Measurements from ENCODE around the gene LAMA5. TPM values are rescaled to one million over a fixed set of nuclear protein-coding genes. Genes with fewer than 3 reads are reported as not detected.

Gene LAMA5
- total RNA-seq, 4 donors from 2014 or later = 93.9 to 179 (median 117) TPM

GRCh38 chr20:62310757-62311121 is 56.4 kb downstream of the LAMA5 start:
- no peaks in the 10 kb centered on the region for H3K9me3 ChIP-seq
- H3K27ac ChIP-seq = no peak overlapping the region
- 82 to 84% methylated on average over 12 to 22 of the region's 25 CpGs for WGBS, 2 donors
- H3K27me3 ChIP-seq = no peaks in the 10 kb centered on the region
- H3K4me1 ChIP-seq = peaks cover 0 to under 1% of the 10 kb centered on the region in 2 donors
- H3K4me3 ChIP-seq (replicated peaks in 1 of 3) = no peak overlapping the region
- intact Hi-C loops (cut with DNase I) = no loop called here
- TF ChIP-seq POLR2A (IDR thresholded peaks at IDR 0.05) (no peak), CTCF (IDR thresholded peaks at IDR 0.05) (no peak)
- H3K36me3 ChIP-seq = peaks cover 90% of the 10 kb centered on the region in 2 donors
- no peak for DNase-seq

GRCh38 chr20:62309947-62310756 is 57.0 kb downstream of the LAMA5 start:
- H3K4me3 ChIP-seq (replicated peaks in 1 of 3) = no peak overlapping the region
- no peaks in the 10 kb centered on the region for H3K9me3 ChIP-seq
- DNase-seq = no peak
- intact Hi-C loops (cut with DNase I) = loop anchor here (10.0 kb wide), 1 partner anchor 185 kb away; no protein-coding TSS in a partner anchor
- no peak overlapping the region for H3K27ac ChIP-seq
- H3K4me1 ChIP-seq = peaks cover 3 to 6% of the 10 kb centered on the region in 2 donors
- no peak for TF ChIP-seq CTCF (IDR thresholded peaks at IDR 0.05)
- no peaks in the 10 kb centered on the region for H3K27me3 ChIP-seq
- peaks cover 86 to 89% of the 10 kb centered on the region in 2 donors for H3K36me3 ChIP-seq
- WGBS, 2 donors = 89 to 92% methylated on average over 16 to 22 of the region's 29 CpGs

- H3K27me3 ChIP-seq = no peaks in the 10 kb centered on the region
- H3K36me3 ChIP-seq = peaks cover 80 to 81% of the 10 kb centered on the region in 2 donors
Observed at GRCh38 chr20:62309198-62309944, 57.7 kb downstream of the LAMA5 start.

GRCh38 chr20:62308102-62308822 is 58.9 kb downstream of the LAMA5 start:
- 92 to 96% methylated on average over 15 to 28 of the region's 29 CpGs for WGBS, 2 donors
- intact Hi-C loops (cut with DNase I) = loop anchor here (10.0 kb wide), 1 partner anchor 187 kb away; no protein-coding TSS in a partner anchor
- peaks cover 74% of the 10 kb centered on the region in 2 donors for H3K36me3 ChIP-seq
- no peak overlapping the region for H3K4me3 ChIP-seq (replicated peaks in 1 of 3)
- DNase-seq = no peak
- peaks cover 19 to 23% of the 10 kb centered on the region in 2 donors for H3K4me1 ChIP-seq
- TF ChIP-seq CTCF (IDR thresholded peaks at IDR 0.05) (no peak), POLR2A (IDR thresholded peaks at IDR 0.05) (no peak)
- no peaks in the 10 kb centered on the region for H3K9me3 ChIP-seq
- no peaks in the 10 kb centered on the region for H3K27me3 ChIP-seq
- H3K27ac ChIP-seq = no peak overlapping the region

More at GRCh38 chr20:62309198-62309944, 57.7 kb downstream of the LAMA5 start:
- 94% methylated on average over 9 to 13 of the region's 26 CpGs for WGBS, 2 donors
- TF ChIP-seq POLR2A (IDR thresholded peaks at IDR 0.05) (no peak), CTCF (IDR thresholded peaks at IDR 0.05) (no peak)
- Histone ChIP-seq H3K27ac (no peak overlapping the region), H3K4me3 (replicated peaks in 1 of 3) (no peak overlapping the region), H3K4me1 (peaks cover 11 to 14% of the 10 kb centered on the region in 2 donors), H3K9me3 (no peaks in the 10 kb centered on the region)
- DNase-seq = no peak
- intact Hi-C loops (cut with DNase I) = loop anchor here (10.0 kb wide), 1 partner anchor 185 kb away; no protein-coding TSS in a partner anchor

All from thyroid gland (tissue), 4 donors.